Endothelial cell of umbilical vein (primary cell): ENCODE data around the gene UGCG. TPM values are rescaled to one million over a fixed set of nuclear protein-coding genes. Genes with fewer than 3 reads are reported as not detected.

Experiments
- BruUV-seq: library from RNA; stranded (reverse); fragments of 400-500 nt; replicated peaks from 2 replicates; lab custom pipeline; 2021; lab: Mats Ljungman, UMichigan
- CTCF ChIA-PET: fragments of 300-600, 350-600 bp; sonication (Branson Sonifier 250); formaldehyde crosslinking; loops from one replicate; lab custom pipeline; 2021; ENCODE audit warnings: antibody characterized with exemption, inconsistent platforms; lab: Charles Lee
- POLR2A ChIA-PET: fragments of 300-600, 350-600 bp; sonication (Branson Sonifier 250); formaldehyde crosslinking; loops from one replicate; lab custom pipeline; 2021; ENCODE audit warnings: antibody characterized with exemption, inconsistent platforms; lab: Charles Lee
- DNase-seq: peaks from one replicate; pipeline ENCODE4 v3.0.0-alpha.2; 2011; ENCODE audit warnings: low read depth, low spot score
- FAIRE-seq: peaks from 2 replicates; lab custom pipeline; 2011; peaks lifted over from hg19 to GRCh38; lab: Jason Lieb, UNC
- H2AFZ ChIP-seq: 2 replicates; pipeline ENCODE4 v1.6.0; 2012; ENCODE audit warnings: low read depth, low read length, control low read depth, inconsistent platforms
- H3K27ac ChIP-seq: 2 replicates; pipeline ENCODE4 v1.5.1; 2011; ENCODE audit warnings: low read depth, mild to moderate bottlenecking, control low read depth, low read length, moderate library complexity; ENCODE audit not compliant: insufficient read depth
- H3K27me3 ChIP-seq, 2 experiments: 2 replicates each; pipeline versions ENCODE4 v1.6.0 to v1.6.1; 2011; ENCODE audit warnings: low read length in 2 of 2, mixed read lengths in 1 of 2; ENCODE audit not compliant: control insufficient read depth in 2 of 2, insufficient read depth in 2 of 2
- H3K36me3 ChIP-seq, 2 experiments: 2 replicates in 1 of 2; 3 replicates in 1 of 2; pipeline ENCODE4 v1.5.1; 2011; ENCODE audit warnings: low read length in 2 of 2, mild to moderate bottlenecking in 1 of 2, moderate library complexity in 1 of 2; ENCODE audit not compliant: control insufficient read depth in 2 of 2, insufficient read depth in 2 of 2; ENCODE audit errors: extremely low read depth in 1 of 2
- H3K4me1 ChIP-seq: 3 replicates; pipeline ENCODE4 v1.5.1; 2011; ENCODE audit warnings: mild to moderate bottlenecking, low read length; ENCODE audit not compliant: control insufficient read depth, insufficient read depth; ENCODE audit errors: extremely low read depth
- H3K4me2 ChIP-seq: 2 replicates; pipeline ENCODE4 v1.6.1; 2011; ENCODE audit warnings: low read length, control low read depth, mixed read lengths; ENCODE audit not compliant: insufficient read depth
- H3K4me3 ChIP-seq, 3 experiments: fragments of 200-600 bp in 1 of 3; sonication (generic), shearing (Covaris generic) in 1 of 3; replicated peaks in 1 of 3; 2 replicates each; pipeline ENCODE4 v1.5.1; 2011 to 2016; ENCODE audit warnings: control low read depth in 3 of 3, low read length in 3 of 3, mild to moderate bottlenecking in 2 of 3, inconsistent platforms in 1 of 3, low read depth in 1 of 3, moderate library complexity in 1 of 3; ENCODE audit not compliant: insufficient read depth in 1 of 3
- H3K79me2 ChIP-seq: 2 replicates; pipeline ENCODE4 v1.6.0; 2012; ENCODE audit warnings: low read length, inconsistent platforms; ENCODE audit not compliant: control insufficient read depth, insufficient read depth
- H3K9ac ChIP-seq: replicated peaks from 2 replicates; pipeline ENCODE3; 2011; ENCODE audit warnings: low read length, control low read depth; ENCODE audit not compliant: insufficient read depth; ENCODE audit errors: extremely low read depth
- H3K9me1 ChIP-seq: replicated peaks from 3 replicates; pipeline ENCODE4 v1.6.0; 2011; ENCODE audit warnings: mild to moderate bottlenecking, low read length; ENCODE audit not compliant: control insufficient read depth, insufficient read depth; ENCODE audit errors: extremely low read depth
- H3K9me3 ChIP-seq: replicated peaks from 2 replicates; pipeline ENCODE4 v1.5.1; 2012; ENCODE audit warnings: low read length, inconsistent platforms; ENCODE audit not compliant: control insufficient read depth, insufficient read depth
- H4K20me1 ChIP-seq: replicated peaks from 2 replicates; pipeline ENCODE3; 2011; ENCODE audit warnings: mild to moderate bottlenecking, low read length; ENCODE audit not compliant: control insufficient read depth, insufficient read depth; ENCODE audit errors: extremely low read depth
- EZH2 ChIP-seq: IDR thresholded peaks from 2 replicates; pipeline ENCODE4 v1.6.1; 2012; ENCODE audit warnings: borderline replicate concordance, low read depth, mild to moderate bottlenecking, moderate library complexity, low read length, inconsistent platforms; ENCODE audit not compliant: severe bottlenecking
- FOS ChIP-seq: IDR thresholded peaks from 2 replicates; pipeline ENCODE4 v1.6.1; 2011; ENCODE audit warnings: mild to moderate bottlenecking, low read length, moderate library complexity, borderline replicate concordance; ENCODE audit not compliant: insufficient read depth
- GATA2 ChIP-seq: IDR thresholded peaks from 2 replicates; pipeline ENCODE4 v1.7.0; 2011; ENCODE audit warnings: low read depth, mild to moderate bottlenecking, moderate library complexity, mixed read lengths, low read length; ENCODE audit not compliant: insufficient read length, insufficient read depth
- JUN ChIP-seq: IDR thresholded peaks from 2 replicates; pipeline ENCODE4 v1.6.1; 2011; ENCODE audit warnings: borderline replicate concordance, low read depth; ENCODE audit not compliant: insufficient read length, insufficient read depth
- MYC ChIP-seq: IDR thresholded peaks from one replicate; pipeline ENCODE4 v1.6.1; 2011; ENCODE audit warnings: mild to moderate bottlenecking, low read depth, low read length
- POLR2A ChIP-seq: IDR thresholded peaks from 2 replicates; pipeline ENCODE4 v1.6.1; 2012; ENCODE audit warnings: low read depth, mild to moderate bottlenecking, control low read depth, low read length
- POLR2AphosphoS5 ChIP-seq: IDR thresholded peaks from 2 replicates; pipeline ENCODE4 v1.6.1; 2012; ENCODE audit warnings: low read depth, mild to moderate bottlenecking, control low read depth, low read length, moderate library complexity; ENCODE audit not compliant: insufficient read depth
- dilution Hi-C: fragments of 300-500 bp; cut with MboI; formaldehyde crosslinking; loops from one replicate; pipeline ENCODE4 v1.15.0; 2019; ENCODE audit warnings: low sequenced_read_pairs; ENCODE audit not compliant: extremely low pct_ligation_motif_present
- intact Hi-C: fragments of 100-400 bp; cut with micrococcal nuclease; formaldehyde crosslinking; loops from one replicate; pipeline ENCODE4 v1.10.0; 2022
- polyA plus RNA-seq, 4 experiments: library from polyadenylated mRNA; depleted of rRNA in 3 of 4; stranded (reverse) in 3 of 4; unstranded in 1 of 4; fragments of >200 nt; gene quantifications; 2 replicates each; pipeline versions ENCODE4 v1.2.1 to v1.2.3, GENCODE V29; 2011 to 2012; ENCODE audit warnings: missing spikeins in 1 of 4
- total RNA-seq: library from RNA; stranded (reverse); gene quantifications from 2 replicates; pipeline ENCODE4 v1.2.3, GENCODE V29; 2021
- TF ChIP-seq, protein P1 (sequence below): IDR thresholded peaks from 2 replicates; pipeline ENCODE4 v1.6.1; 2011; ENCODE audit not compliant: insufficient read depth, insufficient read length
- TF ChIP-seq, protein P2 (sequence below), 2 donors: IDR thresholded peaks; 1 replicate in 1 of 2; 2 replicates in 1 of 2; pipeline ENCODE4 v1.5.1; 2011; ENCODE audit warnings: low read length in 2 of 2, mild to moderate bottlenecking in 2 of 2, moderate library complexity in 2 of 2, control low read depth in 1 of 2, inconsistent platforms in 1 of 2, low read depth in 1 of 2; ENCODE audit not compliant: insufficient read depth in 1 of 2; ENCODE audit errors: extremely low read depth in 1 of 2

UGCG gene
- total and polyA plus RNA-seq, 2 donors (not counting 3 experiments of a cell fraction or from before 2014, with no cell fraction given) = 28.5 to 38.5 TPM

DNA sequence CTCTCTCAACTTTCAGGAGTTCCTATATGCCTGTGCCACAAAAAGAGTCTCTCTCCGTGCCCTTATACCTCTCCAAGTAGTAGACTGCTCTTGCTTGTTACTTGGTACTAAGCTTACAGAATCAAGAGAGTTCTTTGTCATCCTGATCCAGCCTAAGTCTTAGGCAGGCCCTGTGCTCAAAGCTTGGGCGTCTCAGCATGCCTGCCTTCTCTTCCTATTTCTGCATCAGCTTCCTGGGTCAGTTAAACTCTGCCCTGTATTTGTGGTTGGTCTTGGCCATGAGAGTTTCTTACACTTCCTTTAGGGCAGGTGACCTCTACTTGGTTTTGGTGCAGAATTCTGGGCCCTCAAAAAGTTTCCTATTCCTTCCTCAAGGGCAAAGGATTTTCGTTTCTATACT is 33.0 kb upstream of the UGCG start:
- CTCF ChIA-PET = interaction anchor here (0.6 kb wide), 1 partner anchor 10 kb away, joined by 3 read pairs; no protein-coding TSS in a partner anchor
- Histone ChIP-seq H3K27ac (no peak overlapping the region), H3K27me3 (no peaks in the 10 kb centered on the region), H3K4me1 (peaks cover 12% of the 10 kb centered on the region), H3K79me2 (no peaks in the 10 kb centered on the region), H2AFZ (no peak overlapping the region), H4K20me1 (no peaks in the 10 kb centered on the region), H3K36me3 (no peaks in the 10 kb centered on the region), H3K4me3 (no peak overlapping the region), H3K9me1 (no peaks in the 10 kb centered on the region), H3K9ac (no peak overlapping the region), H3K4me2 (no peak overlapping the region), H3K9me3 (no peaks in the 10 kb centered on the region)
- FAIRE-seq (no peak), DNase-seq (no peak)
- TF ChIP-seq MYC (no peak), POLR2AphosphoS5 (no peak), POLR2A (no peak), FOS (no peak), EZH2 (no peak), JUN (no peak), GATA2 (no peak)
- TF ChIP-seq, protein P1, sequence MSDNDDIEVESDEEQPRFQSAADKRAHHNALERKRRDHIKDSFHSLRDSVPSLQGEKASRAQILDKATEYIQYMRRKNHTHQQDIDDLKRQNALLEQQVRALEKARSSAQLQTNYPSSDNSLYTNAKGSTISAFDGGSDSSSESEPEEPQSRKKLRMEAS = no peak
- TF ChIP-seq, protein P2, sequence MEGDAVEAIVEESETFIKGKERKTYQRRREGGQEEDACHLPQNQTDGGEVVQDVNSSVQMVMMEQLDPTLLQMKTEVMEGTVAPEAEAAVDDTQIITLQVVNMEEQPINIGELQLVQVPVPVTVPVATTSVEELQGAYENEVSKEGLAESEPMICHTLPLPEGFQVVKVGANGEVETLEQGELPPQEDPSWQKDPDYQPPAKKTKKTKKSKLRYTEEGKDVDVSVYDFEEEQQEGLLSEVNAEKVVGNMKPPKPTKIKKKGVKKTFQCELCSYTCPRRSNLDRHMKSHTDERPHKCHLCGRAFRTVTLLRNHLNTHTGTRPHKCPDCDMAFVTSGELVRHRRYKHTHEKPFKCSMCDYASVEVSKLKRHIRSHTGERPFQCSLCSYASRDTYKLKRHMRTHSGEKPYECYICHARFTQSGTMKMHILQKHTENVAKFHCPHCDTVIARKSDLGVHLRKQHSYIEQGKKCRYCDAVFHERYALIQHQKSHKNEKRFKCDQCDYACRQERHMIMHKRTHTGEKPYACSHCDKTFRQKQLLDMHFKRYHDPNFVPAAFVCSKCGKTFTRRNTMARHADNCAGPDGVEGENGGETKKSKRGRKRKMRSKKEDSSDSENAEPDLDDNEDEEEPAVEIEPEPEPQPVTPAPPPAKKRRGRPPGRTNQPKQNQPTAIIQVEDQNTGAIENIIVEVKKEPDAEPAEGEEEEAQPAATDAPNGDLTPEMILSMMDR (IDR thresholded peaks at IDR 0.05; ENCODE audit: extremely low read depth in 1 of 2, insufficient read depth in 1 of 2, low read depth in 1 of 2, low read length in 2 of 2) = no peak
- POLR2A ChIA-PET = no interaction called here
- intact Hi-C loops (no loop called here), dilution Hi-C loops (no loop called here)
- BruUV-seq = no TSS peak
